Epidermal melanocyte (primary cell): ENCODE measurements around the gene COX4I1.

Source experiments
- DNase-seq: peaks from one replicate; pipeline ENCODE4 v3.0.0; 2011; ENCODE audit warnings: low spot score; ENCODE audit not compliant: insufficient read length

The COX4I1 gene

DNA sequence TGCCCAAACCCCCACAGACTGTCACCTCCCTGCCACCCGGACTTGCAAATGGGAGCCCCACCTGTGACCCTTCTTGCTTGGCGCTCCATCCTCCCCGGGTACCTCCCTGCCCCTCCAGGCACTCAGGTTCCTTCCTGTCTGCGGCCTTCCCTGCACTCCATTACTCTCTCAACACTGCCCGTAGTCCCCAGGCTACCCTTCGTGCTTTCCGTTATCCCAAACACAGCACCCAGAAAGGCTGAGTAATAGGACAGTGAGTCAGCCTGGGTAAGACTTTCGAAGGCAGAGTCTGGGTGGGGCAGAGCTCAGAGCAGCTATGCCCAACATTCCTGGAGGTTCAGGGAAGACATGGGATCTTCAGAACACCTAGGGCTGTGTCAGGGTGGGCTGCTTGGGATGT is 32.0 kb upstream of the COX4I1 start:
- peak; percentile 54 for DNase-seq

- DNase-seq = no peak
These were observed 31.3 kb upstream of the COX4I1 start for GRCh38 chr16:85768199-85768598.

DNA sequence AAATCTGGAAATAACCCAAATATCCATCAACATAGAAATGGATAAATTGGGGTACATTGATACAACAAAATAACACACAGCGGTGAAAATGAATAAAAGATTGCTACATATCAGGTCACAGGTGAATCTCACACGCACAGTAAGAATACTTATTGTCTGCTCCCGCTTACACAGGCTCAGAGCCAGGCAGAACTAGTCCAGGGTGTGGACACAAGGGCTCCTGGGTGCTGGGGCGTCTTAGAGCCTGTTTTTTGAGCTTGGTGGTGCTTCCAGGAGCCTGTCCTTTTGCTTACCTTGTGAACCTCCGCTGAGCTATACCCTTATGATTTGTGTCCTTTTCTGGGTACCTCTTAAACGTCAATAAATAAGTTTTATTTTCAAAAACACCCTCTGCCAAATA is 28.8 kb upstream of the COX4I1 start:
- DNase-seq = no peak

GRCh38 chr16:85773044-85773443 is 26.5 kb upstream of the COX4I1 start:
- no peak for DNase-seq

- DNase-seq = no peak
These were observed 25.4 kb upstream of the COX4I1 start for GRCh38 chr16:85774136-85774535.

- DNase-seq = no peak
These were observed 24.7 kb upstream of the COX4I1 start for GRCh38 chr16:85774811-85775210.

- no peak for DNase-seq
These were observed 21.7 kb upstream of the COX4I1 start for GRCh38 chr16:85777583-85778310.

DNA sequence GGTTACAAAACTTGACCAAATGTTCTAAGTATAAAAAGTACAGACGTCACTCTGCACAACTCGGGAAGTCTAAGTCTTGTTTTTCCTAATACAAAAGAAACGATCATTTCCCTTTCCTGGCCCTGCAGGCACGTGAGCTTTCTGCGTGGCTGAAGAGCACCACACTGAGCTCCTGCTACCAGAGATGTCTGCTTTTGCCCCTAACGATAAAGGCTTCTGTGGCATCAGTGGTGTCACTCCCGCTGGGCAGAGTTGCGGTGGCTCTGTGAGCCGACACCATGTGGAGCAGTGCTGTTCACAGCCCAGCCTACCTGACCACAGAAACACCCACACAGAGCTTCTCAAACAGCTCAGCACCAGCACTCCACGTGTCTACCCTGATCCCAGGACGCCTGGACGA is 20.6 kb upstream of the COX4I1 start:
- no peak for DNase-seq

DNA sequence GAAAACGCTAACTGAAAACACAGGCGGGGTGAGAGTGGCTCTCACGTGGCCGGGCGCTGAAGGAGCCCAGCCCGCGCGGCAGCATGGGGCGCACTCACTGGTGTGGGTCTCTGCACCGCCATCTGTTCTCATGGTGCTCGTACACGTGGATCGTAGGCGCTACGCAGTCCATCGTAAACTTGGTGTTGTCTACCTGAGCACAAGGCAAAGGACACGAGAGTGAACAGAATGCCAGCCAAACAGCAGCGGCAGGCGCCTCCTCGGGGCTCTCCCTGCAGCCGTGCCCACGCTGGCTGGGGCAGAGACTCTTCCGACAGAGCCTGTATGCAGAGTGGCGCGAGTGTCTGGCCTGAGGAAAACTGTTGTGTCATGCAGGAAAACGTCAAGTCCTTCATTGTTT is 19.2 kb upstream of the COX4I1 start:
- DNase-seq = no peak

GRCh38 chr16:85781156-85781555 is 18.3 kb upstream of the COX4I1 start:
- DNase-seq = no peak

DNA sequence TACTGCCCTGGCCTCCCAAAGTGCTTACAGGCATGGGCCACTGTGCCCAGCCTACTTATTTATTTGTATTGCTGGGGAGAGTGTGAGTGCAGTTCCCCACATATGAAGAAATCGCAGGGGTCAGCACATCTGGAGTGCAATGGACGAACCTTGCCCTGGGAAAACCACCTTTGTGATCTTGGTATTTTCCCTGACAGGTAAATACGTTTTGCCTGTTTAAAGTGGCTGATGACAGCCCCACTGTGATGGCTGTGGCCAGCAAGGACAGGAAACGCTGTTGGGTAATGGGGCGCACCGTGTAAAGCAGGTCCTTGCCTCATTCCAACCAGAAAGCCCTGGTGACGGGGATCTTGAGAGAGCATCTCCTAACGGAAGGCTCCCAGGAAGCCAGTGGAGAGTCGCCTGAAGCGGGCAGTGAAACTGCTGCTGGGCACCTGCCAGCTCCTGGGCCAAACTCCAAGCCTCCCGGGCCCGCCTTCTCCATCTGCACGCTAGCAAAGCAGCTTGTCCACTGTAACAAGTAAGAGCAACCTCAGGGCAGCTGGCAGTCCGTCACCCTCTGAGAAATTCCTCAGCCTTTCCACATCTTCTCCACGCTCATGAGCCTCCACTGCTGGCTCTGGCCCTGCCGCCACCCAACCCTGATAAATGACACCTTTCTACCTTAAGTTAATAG is 17.7 kb upstream of the COX4I1 start:
- no peak for DNase-seq

DNA sequence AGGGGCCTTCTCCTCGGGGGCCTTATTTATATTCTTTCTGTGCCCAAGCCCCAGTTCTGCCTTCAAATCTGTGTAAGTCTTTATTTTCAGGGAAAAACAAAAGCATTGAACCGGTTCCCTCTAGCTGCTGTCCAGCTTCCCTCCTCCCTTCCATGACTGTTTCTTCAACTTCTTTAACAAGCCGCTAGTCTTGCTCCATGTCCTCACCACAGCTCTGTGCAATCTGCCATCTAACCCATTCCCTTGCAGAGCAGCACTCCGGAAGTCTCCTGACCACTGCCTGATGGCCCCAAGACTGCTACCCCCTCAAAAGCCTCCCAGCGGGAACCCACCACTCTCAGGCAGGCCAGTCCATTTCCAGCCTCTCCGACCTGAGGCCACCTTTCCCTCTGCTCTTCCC is 17.0 kb upstream of the COX4I1 start:
- no peak for DNase-seq

GRCh38 chr16:85783441-85783840 is 16.1 kb upstream of the COX4I1 start:
- no peak for DNase-seq

DNA sequence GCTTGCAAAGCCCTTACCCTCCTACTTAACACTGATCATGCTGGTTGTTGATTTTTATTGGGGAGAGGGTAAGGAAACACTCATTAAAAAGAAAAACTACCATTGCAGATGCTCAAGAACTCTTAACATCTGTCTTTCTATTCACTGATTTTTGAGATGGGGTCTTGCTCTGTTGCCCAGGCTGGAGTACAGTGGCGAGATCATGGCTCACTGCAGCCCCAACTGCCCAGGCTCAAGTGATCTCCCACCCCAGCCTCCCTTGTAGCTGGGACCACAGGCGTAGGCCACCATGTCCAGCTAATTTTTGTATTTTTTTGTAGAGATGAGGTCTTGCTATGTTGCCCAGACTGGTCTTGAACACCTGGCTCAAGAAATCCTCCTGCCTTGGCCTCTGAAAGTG is 14.7 kb upstream of the COX4I1 start:
- no peak for DNase-seq

GRCh38 chr16:85785927-85786326 is 13.6 kb upstream of the COX4I1 start:
- DNase-seq = no peak

DNA sequence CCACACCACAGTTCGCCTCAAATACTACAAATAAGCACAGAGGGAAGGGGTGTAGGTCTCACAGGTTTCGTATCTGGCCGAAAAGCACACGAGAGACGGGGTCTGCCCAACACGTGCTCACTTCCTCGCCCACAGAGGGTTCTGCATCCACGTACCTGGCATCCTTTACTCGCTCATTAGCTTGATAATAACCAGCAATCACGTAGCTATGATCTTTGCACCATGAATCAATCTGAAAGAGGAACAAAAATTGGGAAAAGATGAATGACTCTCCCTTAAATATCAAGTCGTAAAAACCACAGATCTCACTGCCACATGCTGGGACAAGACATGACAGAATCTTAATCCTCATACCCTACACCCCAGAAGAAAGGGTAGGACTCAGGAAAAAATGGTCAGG is 10.7 kb upstream of the COX4I1 start:
- no peak for DNase-seq

DNA sequence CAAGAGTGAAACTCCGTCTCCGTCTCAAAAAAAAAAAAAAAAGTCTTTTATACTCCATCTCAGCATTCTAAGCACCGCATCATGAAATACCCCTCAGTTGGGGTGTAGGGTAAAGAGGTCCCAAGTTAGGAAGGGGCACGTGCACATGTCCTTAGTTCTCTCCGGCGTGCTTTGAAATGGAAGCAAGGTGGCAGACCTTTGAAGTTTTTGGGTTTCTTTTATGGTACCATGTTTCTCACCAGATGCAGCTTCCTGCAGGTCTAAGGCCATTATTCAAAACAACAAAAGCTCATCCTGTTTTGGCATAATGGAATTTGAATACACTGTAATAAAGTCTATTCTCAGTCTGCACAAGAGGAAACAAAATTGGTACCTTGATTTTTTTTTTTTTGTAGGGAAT is 9.7 kb upstream of the COX4I1 start:
- DNase-seq = no peak

GRCh38 chr16:85793662-85794298 is 5.7 kb upstream of the COX4I1 start:
- DNase-seq = no peak

DNA sequence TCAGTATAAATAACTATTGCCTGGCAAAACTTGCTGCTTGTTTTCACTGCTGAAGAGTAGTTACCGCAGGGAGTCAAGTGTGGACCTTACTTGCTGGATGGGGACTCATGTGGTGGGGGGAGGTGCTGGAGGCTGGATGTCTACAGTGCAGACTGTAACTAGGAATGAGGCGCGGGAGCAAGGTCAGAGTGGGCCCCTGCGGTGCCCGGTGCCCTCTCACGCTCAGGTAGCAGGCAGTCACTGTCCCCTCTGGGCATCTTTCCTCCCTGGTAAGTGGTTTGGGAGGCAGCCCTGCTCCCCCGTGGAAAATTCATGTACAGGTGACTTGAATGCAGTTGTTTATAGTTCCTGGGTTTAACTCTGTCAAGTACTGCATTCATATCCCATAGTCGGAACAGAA is 4.8 kb upstream of the COX4I1 start:
- no peak for DNase-seq

DNA sequence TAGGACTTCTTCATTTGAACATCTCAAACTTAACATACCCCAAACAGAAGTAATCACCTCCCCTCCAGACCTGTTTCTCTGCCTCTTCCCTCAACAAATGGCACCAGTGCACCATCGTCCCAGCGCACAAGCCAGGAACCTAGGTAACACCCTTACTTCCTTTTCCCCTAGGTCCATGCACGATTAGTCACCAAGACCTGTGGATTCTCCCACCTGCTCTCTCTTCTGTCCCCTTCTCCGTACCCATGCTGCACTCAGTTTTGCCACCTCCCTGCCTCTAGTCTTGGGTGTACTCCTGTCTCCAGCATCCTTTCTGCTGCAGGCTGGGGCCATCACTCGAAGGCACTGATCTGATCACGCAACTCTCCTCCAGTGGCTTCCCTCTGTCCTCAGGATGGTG is 3.3 kb upstream of the COX4I1 start:
- no peak for DNase-seq

DNA sequence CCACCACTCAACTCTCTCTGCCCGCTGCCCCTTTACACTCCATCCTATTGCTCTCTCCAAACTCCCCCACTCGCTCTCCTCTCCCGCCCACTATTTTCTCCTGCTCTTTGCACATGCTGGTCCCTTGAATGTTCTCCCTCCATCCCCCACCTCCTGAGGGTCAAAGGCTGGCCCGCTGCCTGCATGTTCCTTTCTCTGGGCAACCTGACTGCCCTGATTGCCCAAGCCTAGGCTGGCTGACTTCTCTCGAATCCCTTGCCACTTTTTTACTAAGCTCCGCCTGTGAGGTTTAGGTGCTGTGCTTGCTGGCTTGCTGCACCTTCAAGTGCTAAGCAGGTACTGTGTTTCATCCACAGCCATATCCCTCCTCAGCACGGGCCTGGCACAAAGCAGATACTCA is 2.9 kb upstream of the COX4I1 start:
- no peak for DNase-seq

GRCh38 chr16:85798283-85798776 is 1.2 kb upstream of the COX4I1 start:
- DNase-seq = no peak
